Natural killer cell treated with Interleukin-12 subunit alpha and Interleukin-12 subunit beta and Interleukin-15 and Interleukin-18, amount 100 ng/mL, for 72 hours (primary cell): ENCODE results near the gene CDH12. TPM values are rescaled to one million over a fixed set of nuclear protein-coding genes. Genes with fewer than 3 reads are reported as not detected.

Source experiments
- ATAC-seq, 2 donors: fragments of 150-1000 bp; cut with Tn5 transposase in 1 of 2; sonication (Bioruptor Pico), chemical (Tn5 transposase) in 1 of 2; 2 replicates each; pipeline ENCODE4 v1.10.0; 2021
- DNase-seq: peaks from one replicate; pipeline ENCODE4 v3.0.0; 2022; ENCODE audit warnings: low spot score
- H3K27ac Mint-ChIP-seq, 2 donors: 1 replicate in 1 of 2; 2 replicates in 1 of 2; pipeline ENCODE4 v1.8.0; 2022; ENCODE audit warnings: mixed read lengths in 2 of 2, mild to moderate bottlenecking in 1 of 2, moderate library complexity in 1 of 2
- H3K27me3 Mint-ChIP-seq, 2 donors: 1 replicate in 1 of 2; 2 replicates in 1 of 2; pipeline ENCODE4 v1.8.0; 2022; ENCODE audit warnings: mixed read lengths in 2 of 2
- H3K36me3 Mint-ChIP-seq: one replicate; pipeline ENCODE4 v1.8.0; 2022; ENCODE audit warnings: mixed read lengths
- H3K4me1 Mint-ChIP-seq, 2 donors: 1 replicate in 1 of 2; 2 replicates in 1 of 2; pipeline ENCODE4 v1.8.0; 2022; ENCODE audit warnings: low read depth in 2 of 2, mixed read lengths in 2 of 2, mild to moderate bottlenecking in 1 of 2
- H3K4me3 Mint-ChIP-seq: one replicate; pipeline ENCODE4 v1.8.0; 2022; ENCODE audit warnings: mixed read lengths
- H3K9me3 Mint-ChIP-seq: 2 replicates; pipeline ENCODE4 v1.8.0; 2022; ENCODE audit warnings: mixed read lengths
- total RNA-seq, 2 donors: library from RNA; stranded (reverse); gene quantifications; one replicate each; pipeline ENCODE4 v1.2.3, GENCODE V29; 2022

The CDH12 gene
- total RNA-seq, 2 donors from 2014 or later, result not detected

- DNase-seq, result no peak
- H3K4me1 Mint-ChIP-seq, result no peaks in the 10 kb centered on the region
- no peak overlapping the region for H3K4me3 Mint-ChIP-seq
- H3K27me3 Mint-ChIP-seq, result no peaks in the 10 kb centered on the region
- no peak overlapping the region for H3K27ac Mint-ChIP-seq
- no peak for ATAC-seq
- H3K36me3 Mint-ChIP-seq, result no peaks in the 10 kb centered on the region
- peaks cover 11% of the 10 kb centered on the region for H3K9me3 Mint-ChIP-seq
These were observed 1078.9 kb downstream of the CDH12 start for GRCh38 chr5:21774281-21774680.

GRCh38 chr5:21773456-21773855, 1079.7 kb downstream of the CDH12 start:
- Mint-ChIP-seq H3K4me1 (no peaks in the 10 kb centered on the region), H3K4me3 (no peak overlapping the region), H3K36me3 (no peaks in the 10 kb centered on the region), H3K27me3 (no peaks in the 10 kb centered on the region), H3K27ac (no peak overlapping the region), H3K9me3 (peaks cover 11% of the 10 kb centered on the region)
- no peak for DNase-seq
- no peak for ATAC-seq

GRCh38 chr5:21765406-21765805, 1087.7 kb downstream of the CDH12 start:
- no peak overlapping the region for H3K4me3 Mint-ChIP-seq
- H3K9me3 Mint-ChIP-seq, result no peaks in the 10 kb centered on the region
- ATAC-seq, result no peak
- H3K36me3 Mint-ChIP-seq, result no peaks in the 10 kb centered on the region
- DNase-seq, result no peak
- no peaks in the 10 kb centered on the region for H3K27me3 Mint-ChIP-seq
- no peak overlapping the region for H3K27ac Mint-ChIP-seq
- H3K4me1 Mint-ChIP-seq, result no peaks in the 10 kb centered on the region

- Mint-ChIP-seq H3K27ac (no peak overlapping the region), H3K36me3 (peaks cover 6% of the 10 kb centered on the region), H3K27me3 (no peaks in the 10 kb centered on the region), H3K4me1 (no peaks in the 10 kb centered on the region), H3K9me3 (peaks cover 12% of the 10 kb centered on the region), H3K4me3 (no peak overlapping the region)
- ATAC-seq, result no peak
- DNase-seq, result no peak
These were observed 1114.0 kb downstream of the CDH12 start for GRCh38 chr5:21739096-21739495.

GRCh38 chr5:21723500-21723899, 1129.6 kb downstream of the CDH12 start:
- Mint-ChIP-seq H3K4me1 (no peaks in the 10 kb centered on the region), H3K36me3 (no peaks in the 10 kb centered on the region), H3K9me3 (peaks cover 12% of the 10 kb centered on the region), H3K4me3 (no peak overlapping the region), H3K27me3 (no peaks in the 10 kb centered on the region), H3K27ac (no peak overlapping the region)
- no peak for ATAC-seq
- no peak for DNase-seq

GRCh38 chr5:21711866-21712758, 1141.0 kb downstream of the CDH12 start:
- ATAC-seq (no peak), DNase-seq (no peak)
- Mint-ChIP-seq H3K9me3 (peaks cover under 1% of the 10 kb centered on the region), H3K27me3 (no peaks in the 10 kb centered on the region), H3K36me3 (peaks cover 1% of the 10 kb centered on the region), H3K4me3 (no peak overlapping the region), H3K4me1 (no peaks in the 10 kb centered on the region), H3K27ac (no peak overlapping the region)

GRCh38 chr5:21709770-21710169, 1143.4 kb downstream of the CDH12 start:
- DNase-seq (no peak), ATAC-seq (no peak)
- Mint-ChIP-seq H3K36me3 (peaks cover 4% of the 10 kb centered on the region), H3K27me3 (no peaks in the 10 kb centered on the region), H3K4me3 (no peak overlapping the region), H3K4me1 (no peaks in the 10 kb centered on the region), H3K9me3 (peaks cover 4% of the 10 kb centered on the region), H3K27ac (no peak overlapping the region)

- ATAC-seq (no peak), DNase-seq (no peak)
- peaks cover 14% of the 10 kb centered on the region for H3K9me3 Mint-ChIP-seq
- no peak overlapping the region for H3K27ac Mint-ChIP-seq
- H3K4me1 Mint-ChIP-seq, result no peaks in the 10 kb centered on the region
- no peaks in the 10 kb centered on the region for H3K27me3 Mint-ChIP-seq
- peaks cover 8% of the 10 kb centered on the region for H3K36me3 Mint-ChIP-seq
- H3K4me3 Mint-ChIP-seq, result no peak overlapping the region
These were observed 1148.0 kb downstream of the CDH12 start for GRCh38 chr5:21704974-21705668.

- peaks cover 14% of the 10 kb centered on the region for H3K9me3 Mint-ChIP-seq
- no peak overlapping the region for H3K27ac Mint-ChIP-seq
- H3K4me3 Mint-ChIP-seq, result no peak overlapping the region
- DNase-seq (no peak), ATAC-seq (no peak)
- peaks cover 10% of the 10 kb centered on the region for H3K36me3 Mint-ChIP-seq
- H3K4me1 Mint-ChIP-seq, result no peaks in the 10 kb centered on the region
- H3K27me3 Mint-ChIP-seq, result no peaks in the 10 kb centered on the region
These were observed 1151.8 kb downstream of the CDH12 start for GRCh38 chr5:21701317-21701716.
